ENCODE data around the gene FAM219A.
A peak's percentile ranks its signal among the peaks of the same experiment; 100 is the strongest.

FAM219A gene, protein sequence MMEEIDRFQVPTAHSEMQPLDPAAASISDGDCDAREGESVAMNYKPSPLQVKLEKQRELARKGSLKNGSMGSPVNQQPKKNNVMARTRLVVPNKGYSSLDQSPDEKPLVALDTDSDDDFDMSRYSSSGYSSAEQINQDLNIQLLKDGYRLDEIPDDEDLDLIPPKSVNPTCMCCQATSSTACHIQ

DNA sequence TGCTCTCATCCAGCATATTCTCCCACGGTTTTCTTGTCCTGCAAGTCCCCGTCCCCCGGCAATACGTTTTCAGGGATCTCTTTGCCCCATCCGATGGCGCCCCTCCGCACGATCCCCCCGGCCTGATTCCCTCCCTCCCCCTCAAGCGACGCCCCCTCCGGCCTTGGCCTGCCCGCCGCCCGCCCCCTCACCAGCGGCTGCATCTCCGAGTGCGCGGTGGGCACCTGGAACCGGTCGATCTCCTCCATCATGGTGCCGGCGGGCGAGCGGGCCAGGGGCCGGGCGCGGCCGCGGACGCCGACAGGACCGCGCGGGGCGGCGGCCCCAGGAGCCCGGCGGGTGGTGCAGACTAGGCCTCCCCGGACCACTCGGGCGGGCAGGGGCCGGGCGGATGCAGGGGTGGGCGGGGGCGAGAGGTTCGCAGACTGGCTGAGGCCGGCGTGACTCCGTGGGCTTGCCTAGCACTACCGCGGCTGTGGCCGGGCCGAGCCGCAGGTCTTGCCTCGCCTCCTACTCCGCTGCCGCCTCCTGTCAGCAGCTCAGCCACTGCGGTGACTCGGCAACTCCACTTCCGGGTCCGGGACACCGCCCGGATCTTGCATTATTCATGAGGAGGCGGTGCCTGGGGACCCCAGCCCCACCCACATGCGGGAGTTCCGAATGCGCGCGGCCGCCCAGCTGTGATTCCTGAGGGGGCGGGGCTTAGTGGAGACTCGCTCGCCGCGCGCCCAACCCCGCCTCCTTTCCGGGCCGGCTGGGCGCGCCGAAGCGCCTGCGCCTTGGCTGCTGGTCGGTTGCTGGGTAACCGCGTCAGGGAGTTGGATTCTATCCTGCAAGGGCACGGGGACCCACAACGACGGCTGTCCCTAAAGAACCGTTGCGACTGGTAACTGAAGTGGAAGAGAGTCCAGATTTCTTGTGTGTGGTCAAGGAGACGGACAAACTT, at the start of gene FAM219A, which contains the start of gene DNAI1:
Gene FAM219A, minus strand, starts transcription at position 558 of the 946 bp plus-strand sequence. Its CDS starts 307 bp downstream, at position 251.
Gene DNAI1, plus strand, starts transcription at position 793 of the 946 bp plus-strand sequence. CDS start 201 bp downstream, outside the sequence.
- peak; percentile 98 for DNase-seq (ENCODE audit: low read depth in 2 of 2)

DNA sequence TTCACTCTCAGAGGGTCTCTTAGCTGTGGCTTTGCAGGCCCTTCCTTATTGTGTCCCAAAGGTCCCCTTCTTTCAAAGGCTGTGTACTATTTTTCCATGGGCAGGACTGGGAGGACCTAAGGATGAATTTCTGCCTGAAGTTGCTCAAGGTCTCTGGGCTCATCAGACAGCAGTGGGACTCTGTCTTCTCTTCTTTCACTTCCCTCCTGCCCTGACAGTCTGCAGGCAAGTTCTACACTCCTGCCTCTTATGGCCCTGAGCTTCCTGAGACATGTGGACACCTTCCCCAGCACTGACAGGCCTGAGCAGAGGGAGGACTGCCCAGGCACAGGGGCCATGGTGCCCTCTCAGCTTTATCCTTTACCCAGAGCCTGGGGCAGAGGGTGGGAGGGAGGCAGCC, 49.6 kb upstream of the FAM219A start:
- DNase-seq (ENCODE audit: low read depth in 2 of 2): no peak

DNA sequence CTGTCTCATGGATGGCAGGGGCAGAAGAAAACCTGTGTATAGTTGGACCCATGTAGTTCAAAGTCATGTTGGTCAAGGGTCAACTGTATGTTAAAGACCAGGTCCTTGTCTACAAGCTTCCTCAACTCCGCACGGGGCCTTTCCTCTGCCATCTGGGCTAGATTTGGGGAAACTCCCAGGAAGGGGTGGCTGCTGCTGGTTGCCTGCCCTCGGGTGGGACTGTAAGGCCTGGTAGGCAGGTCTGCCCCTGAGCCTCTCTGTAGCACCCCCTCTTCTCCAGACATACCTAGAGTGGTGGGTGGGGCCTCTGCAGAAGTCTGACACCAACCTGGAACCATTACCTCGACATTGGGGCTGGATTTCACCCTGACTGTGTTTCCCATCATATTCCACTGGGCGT, 49.2 kb upstream of the FAM219A start:
- DNase-seq (ENCODE audit: low read depth in 2 of 2): no peak

DNA sequence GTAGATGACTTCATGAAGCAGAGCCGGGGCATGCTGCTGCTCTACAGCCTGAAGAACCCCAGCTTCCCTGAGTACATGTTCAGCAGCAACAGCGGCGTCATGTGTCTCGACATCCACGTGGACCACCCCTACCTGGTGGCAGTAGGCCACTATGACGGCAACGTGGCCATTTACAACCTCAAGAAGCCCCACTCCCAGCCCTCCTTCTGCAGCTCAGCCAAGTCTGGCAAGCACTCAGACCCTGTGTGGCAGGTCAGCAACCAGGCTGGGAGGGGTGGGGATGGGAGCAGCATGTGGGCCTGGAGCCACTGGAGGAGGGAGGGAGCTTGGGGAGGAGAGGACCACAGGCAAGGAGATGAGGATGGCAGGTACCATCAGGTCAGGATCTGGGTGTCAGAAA, 48.3 kb upstream of the FAM219A start:
- no peak for DNase-seq (ENCODE audit: low read depth in 2 of 2)

- DNase-seq (ENCODE audit: low read depth in 2 of 2): no peak
Measured at GRCh38 chr9:34505370-34506120, 47.2 kb upstream of the FAM219A start.

DNA sequence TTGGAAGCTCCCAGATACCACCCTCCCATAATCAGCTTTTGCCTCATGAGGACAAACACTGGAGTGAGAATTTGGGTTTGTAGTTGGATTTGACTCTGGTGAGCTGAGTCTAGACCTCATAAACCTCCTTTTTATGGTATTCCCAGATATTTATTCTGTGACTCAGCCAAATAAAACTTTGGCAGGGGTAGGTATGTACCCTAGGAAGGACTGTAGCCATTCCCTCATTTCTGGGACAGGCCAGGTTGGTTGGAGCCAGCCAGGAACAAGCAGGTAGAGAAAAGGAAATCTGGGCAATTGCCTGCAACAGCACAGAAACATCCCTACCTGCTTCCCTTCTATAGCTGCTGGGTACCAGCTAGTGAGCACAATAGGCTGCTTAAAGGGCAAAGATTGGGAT, 45.0 kb upstream of the FAM219A start:
- DNase-seq (ENCODE audit: low read depth in 2 of 2): no peak

GRCh38 chr9:34502891-34503290, 44.5 kb upstream of the FAM219A start:
- no peak for DNase-seq (ENCODE audit: low read depth in 2 of 2)

- no peak for DNase-seq (ENCODE audit: low read depth in 2 of 2)
Measured at GRCh38 chr9:34502471-34502870, 44.1 kb upstream of the FAM219A start.

GRCh38 chr9:34501889-34502425, 43.6 kb upstream of the FAM219A start:
- no peak for DNase-seq (ENCODE audit: low read depth in 2 of 2)

DNA sequence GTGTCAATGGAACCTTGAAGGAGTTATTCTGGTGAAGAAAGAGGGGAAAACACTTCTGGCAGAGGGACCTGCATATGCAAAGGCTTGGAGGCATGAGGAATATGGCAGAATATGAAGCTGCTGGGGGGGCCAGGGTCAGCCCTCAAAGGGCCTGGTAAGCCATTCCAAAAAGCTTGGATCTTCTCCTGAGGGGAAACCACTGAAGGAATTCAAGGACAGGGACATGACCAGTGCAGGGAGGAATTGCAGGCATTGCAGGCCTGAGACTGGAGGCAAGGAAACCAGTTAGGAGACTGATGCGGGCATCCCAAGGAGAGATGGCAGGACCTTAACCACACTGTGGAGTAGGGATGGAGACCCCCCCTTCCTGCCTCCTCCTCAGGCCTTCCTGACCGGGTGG, 43.0 kb upstream of the FAM219A start:
- no peak for DNase-seq (ENCODE audit: low read depth in 2 of 2)

DNA sequence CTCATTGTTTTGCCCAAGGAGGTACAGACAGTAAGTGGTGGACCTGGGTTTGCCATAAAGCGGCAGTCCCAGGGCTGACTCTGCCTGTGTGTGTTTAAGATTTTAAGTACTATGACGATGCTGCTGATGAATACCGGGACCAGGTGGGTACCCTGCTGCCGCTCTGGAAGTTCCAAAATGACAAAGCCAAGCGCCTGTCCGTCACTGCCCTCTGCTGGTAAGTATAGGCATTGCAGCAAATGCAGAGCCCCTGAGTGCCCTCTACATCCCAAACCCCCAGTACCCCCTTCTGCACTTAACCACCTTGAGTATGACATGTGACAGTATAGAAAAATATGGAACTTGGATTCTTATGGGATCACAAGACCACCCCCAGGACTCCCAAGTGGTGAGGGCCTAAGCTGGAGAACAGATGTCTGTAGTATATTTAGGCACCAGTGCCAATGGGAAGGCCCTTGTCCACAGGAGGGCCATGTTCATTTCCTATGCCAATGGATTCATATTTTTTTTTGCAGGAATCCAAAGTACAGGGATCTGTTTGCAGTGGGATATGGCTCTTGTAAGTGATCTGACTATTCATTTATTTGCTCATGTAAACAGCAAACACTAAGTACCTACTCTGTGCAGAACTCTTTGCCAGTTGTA, 42.4 kb upstream of the FAM219A start:
- DNase-seq (ENCODE audit: low read depth in 2 of 2): peak; percentile 50 to 75

GRCh38 chr9:34499076-34499475, 40.7 kb upstream of the FAM219A start:
- no peak for DNase-seq (ENCODE audit: low read depth in 2 of 2)

DNA sequence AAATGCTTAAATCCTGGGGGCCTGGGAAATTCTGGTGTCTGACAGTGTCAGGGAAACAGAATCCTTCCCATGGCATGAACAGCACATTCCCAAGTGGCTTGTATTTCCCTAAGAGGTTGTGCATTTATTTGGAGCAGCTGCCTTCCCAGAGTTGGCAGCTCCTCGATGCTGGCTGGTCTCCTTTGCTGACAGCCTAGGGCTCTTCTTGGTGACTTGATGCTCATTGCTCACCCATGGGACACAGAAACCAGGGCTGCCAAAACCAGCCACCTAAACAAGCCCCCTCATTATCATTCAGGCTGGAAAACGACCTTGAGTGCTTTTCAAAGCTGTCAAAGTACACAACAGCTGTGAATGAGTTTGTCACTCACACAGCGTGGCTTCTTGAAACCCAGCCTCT, 40.2 kb upstream of the FAM219A start:
- DNase-seq (ENCODE audit: low read depth in 2 of 2): no peak

DNA sequence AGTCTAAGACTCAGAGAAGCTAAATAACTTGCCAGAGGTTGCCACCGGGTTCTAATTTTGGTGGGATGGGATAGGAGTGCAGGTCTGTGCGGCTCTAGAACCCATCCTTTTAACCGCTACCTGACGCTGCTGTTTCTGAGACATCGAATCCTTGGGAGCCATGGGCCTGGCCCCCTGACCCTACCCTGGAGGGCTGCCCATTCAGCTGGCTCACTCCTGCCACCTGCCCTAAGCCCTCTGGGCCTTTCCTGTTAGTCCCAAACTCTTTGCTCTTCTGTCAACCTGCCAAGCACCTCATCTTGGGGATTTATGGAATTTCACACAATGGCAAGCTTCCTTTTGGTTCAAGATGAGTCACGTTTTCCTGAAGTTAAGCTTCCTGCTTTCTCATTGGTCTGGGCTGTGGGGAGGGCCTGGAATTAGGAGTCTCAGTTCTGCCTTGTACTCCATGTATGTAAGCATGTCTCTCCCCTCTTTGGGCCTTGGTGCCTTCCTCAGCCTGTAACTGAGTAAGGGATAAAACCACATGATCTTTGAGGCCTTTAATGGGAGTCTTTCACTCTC, 37.9 kb upstream of the FAM219A start:
- DNase-seq (ENCODE audit: low read depth in 2 of 2): no peak

DNA sequence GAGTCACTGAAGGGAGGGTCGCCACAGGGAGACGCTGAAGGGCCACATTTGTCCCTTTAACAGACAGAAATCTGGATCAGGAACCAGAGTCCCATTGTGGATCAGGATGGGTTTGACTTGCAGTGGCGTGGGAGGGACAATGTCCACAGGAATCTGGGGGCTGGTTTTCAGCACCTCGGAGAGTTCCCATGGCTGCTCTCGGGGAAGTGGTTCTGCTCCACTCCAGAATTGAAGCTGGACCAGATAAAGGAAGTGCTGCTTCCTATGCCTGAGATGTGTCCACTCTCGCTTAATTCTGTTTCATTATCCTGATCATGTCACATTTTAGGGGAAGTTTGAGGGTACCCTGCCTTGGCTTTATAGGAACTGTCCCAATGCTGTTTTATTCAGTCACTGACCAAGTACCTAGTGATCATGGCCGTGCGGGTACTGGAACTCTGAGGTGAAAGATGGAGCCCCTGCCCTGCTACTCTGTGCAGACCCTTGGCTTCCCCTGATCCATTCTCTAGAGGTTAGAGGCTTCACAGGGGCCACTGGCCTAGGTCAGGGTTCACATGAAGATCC, 35.7 kb upstream of the FAM219A start:
- no peak for DNase-seq (ENCODE audit: low read depth in 2 of 2)

DNA sequence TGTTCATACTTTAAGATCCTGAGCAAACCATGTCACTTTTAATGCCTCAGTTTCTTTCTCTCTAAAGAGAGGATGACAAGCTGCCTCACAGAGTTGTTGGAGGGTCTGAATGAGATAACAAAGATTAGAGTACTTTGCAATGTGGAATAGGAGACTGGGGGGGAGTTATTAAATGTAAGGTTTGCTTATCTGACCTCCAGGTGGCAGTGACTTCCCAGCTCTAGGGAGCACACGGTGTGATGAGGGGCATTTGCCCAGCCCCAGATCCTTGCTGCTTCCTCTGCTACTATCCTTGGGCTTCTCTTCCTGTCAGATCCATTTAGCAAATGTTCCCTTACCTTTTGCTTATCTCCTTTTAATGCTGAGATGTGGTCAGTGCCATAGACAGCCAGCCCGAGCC, 33.7 kb upstream of the FAM219A start:
- DNase-seq (ENCODE audit: low read depth in 2 of 2): no peak

DNA sequence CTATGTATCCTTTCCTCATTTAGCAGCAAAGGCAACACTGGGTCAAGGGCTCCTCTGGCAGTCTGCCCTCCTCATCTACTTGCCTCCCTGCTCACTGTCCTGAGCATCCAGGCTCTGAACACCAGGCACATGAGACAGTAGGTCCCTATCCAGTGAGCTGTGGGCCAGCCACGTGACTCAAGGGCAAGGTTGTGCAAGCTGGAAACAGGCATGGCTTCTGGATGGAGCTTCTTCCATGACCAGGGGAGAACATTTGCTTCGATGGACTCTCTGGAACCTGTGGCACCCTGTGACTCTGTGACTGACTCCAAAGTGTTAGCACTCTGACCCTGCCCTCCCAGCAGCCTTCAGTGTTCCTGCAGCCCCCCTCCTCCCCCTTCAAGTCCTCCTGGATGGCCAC, 33.2 kb upstream of the FAM219A start:
- DNase-seq (ENCODE audit: low read depth in 2 of 2): no peak

GRCh38 chr9:34490760-34491159, 32.4 kb upstream of the FAM219A start:
- DNase-seq (ENCODE audit: low read depth in 2 of 2): no peak

- no peak for DNase-seq (ENCODE audit: low read depth in 2 of 2)
Measured at GRCh38 chr9:34490360-34490759, 32.0 kb upstream of the FAM219A start.

GRCh38 chr9:34486572-34486971, 28.2 kb upstream of the FAM219A start:
- no peak for DNase-seq (ENCODE audit: low read depth in 2 of 2)

DNA sequence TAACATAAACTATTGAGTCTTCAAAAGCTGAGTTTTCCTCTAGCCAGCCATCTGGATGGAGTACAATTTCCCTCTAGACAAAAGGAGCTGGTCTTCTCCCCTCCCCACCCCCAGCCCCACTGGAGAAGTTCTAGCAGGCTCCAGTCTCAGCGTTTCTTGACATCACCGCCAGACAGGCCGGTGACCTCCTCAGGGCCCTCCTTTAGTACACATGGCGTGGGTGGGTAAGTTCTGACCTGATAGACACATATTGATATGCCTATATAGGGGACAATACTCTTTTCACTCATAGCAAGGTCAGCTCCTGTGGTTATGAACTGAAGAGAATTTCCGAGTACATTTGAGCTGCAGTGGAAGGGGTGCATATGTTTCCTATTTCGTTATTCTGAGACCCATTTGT, 27.5 kb upstream of the FAM219A start:
- no peak for DNase-seq (ENCODE audit: low read depth in 2 of 2)

Measured in stimulated activated CD4-positive, alpha-beta T cell treated with anti-CD3 and anti-CD28 coated beads, Interleukin-1b, Interleukin-23, amount 100 ng/mL, for 1 hour (primary cell).